ENCODE results near the gene HTR3C.

HTR3C gene

DNA sequence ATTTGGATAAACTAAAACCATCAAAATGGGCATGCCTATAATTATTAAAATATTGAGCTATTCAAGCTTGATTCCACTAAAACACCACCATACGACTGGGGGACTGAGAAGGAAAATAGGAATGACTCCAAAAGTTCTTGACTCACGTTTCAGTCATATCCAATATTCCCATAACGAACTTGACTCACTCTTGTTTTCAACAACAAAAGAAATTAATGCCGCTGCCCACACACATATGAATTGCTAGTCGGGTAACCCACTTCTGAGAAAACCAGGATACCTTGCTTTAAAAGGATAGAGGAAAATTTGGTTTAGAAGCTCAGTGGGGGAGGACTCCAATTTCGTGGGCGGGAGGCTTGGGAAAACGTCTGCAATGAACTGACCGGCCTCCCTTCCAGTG, 5.2 kb downstream of the HTR3C start:
- Histone ChIP-seq H3K4me2 (ENCODE audit: low read length) (no peak overlapping the region), H3K4me1 (ENCODE audit: insufficient read depth, low read length, severe bottlenecking) (no peaks in the 10 kb centered on the region), H3K4me3 (ENCODE audit: low read depth, low read length, poor library complexity, severe bottlenecking) (no peak overlapping the region), H3K36me3 (ENCODE audit: insufficient read depth, low read length) (no peaks in the 10 kb centered on the region), H3K27me3 (ENCODE audit: insufficient read depth, low read length) (peaks cover 4% of the 10 kb centered on the region; the same call in 1 of the 2 replicates), H3K9ac (ENCODE audit: low read length) (no peak overlapping the region), H3K79me2 (ENCODE audit: insufficient read depth, low read length) (no peaks in the 10 kb centered on the region), H3K9me2 (ENCODE audit: low read depth, low read length) (no peaks in the 10 kb centered on the region), H3K27ac (ENCODE audit: low read depth, low read length, poor library complexity, severe bottlenecking) (no peak overlapping the region), H4K20me1 (ENCODE audit: insufficient read depth, low read length) (no peaks in the 10 kb centered on the region), H2AFZ (ENCODE audit: low read length) (no peak overlapping the region), H3F3A (ENCODE audit: insufficient read depth, low read length) (no peaks in the 10 kb centered on the region), H3K9me3 (ENCODE audit: low read length) (no peaks in the 10 kb centered on the region)
- no peak for TF ChIP-seq EZH2 (IDR thresholded peaks at IDR 0.05; ENCODE audit: borderline replicate concordance, low read length)
- TF ChIP-seq, protein P1, sequence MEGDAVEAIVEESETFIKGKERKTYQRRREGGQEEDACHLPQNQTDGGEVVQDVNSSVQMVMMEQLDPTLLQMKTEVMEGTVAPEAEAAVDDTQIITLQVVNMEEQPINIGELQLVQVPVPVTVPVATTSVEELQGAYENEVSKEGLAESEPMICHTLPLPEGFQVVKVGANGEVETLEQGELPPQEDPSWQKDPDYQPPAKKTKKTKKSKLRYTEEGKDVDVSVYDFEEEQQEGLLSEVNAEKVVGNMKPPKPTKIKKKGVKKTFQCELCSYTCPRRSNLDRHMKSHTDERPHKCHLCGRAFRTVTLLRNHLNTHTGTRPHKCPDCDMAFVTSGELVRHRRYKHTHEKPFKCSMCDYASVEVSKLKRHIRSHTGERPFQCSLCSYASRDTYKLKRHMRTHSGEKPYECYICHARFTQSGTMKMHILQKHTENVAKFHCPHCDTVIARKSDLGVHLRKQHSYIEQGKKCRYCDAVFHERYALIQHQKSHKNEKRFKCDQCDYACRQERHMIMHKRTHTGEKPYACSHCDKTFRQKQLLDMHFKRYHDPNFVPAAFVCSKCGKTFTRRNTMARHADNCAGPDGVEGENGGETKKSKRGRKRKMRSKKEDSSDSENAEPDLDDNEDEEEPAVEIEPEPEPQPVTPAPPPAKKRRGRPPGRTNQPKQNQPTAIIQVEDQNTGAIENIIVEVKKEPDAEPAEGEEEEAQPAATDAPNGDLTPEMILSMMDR (IDR thresholded peaks at IDR 0.05; ENCODE audit: low read length): no peak

DNA sequence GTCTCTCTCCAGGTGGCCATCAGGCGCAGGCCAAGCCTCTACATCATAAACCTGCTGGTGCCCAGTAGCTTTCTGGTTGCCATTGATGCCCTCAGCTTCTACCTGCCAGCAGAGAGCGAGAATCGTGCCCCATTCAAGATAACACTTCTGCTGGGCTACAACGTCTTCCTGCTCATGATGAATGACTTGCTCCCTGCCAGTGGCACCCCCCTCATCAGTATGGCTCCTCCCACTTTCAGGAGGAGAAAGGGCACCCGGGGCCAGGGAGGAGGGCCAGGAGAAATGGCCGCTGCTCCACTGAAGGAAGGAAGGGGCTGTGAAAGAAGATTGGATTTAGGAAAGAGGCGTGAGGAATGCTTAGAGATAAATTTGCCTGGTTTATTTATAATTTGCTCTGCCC, 6.6 kb downstream of the HTR3C start:
- H3K4me3 ChIP-seq (ENCODE audit: low read depth, low read length, poor library complexity, severe bottlenecking): no peak overlapping the region
- no peaks in the 10 kb centered on the region for H4K20me1 ChIP-seq (ENCODE audit: insufficient read depth, low read length)
- no peaks in the 10 kb centered on the region for H3K79me2 ChIP-seq (ENCODE audit: insufficient read depth, low read length)

DNA sequence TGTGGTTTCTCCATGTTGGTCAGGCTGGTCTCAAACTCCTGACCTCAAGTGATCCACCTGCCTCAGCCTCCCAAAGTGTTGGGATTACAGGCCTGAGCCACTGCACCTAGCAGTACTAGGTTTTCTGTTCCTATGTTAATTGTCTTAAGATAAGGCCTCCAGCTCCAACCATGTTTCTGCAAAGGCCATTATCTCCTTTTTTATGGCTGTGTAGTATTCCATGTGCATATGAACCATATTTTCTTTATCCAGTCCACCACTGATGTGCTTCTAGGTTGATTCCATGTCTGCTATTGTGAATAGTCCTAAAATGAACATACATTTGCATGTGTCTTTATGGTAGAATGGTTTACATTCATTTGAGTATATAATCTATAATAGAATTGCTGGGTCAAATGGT, 9.8 kb downstream of the HTR3C start:
- Histone ChIP-seq H3K27me3 (ENCODE audit: insufficient read depth, low read length) (peaks cover 4% of the 10 kb centered on the region; the same call in 1 of the 2 replicates), H4K20me1 (ENCODE audit: insufficient read depth, low read length) (no peaks in the 10 kb centered on the region), H3K4me2 (ENCODE audit: low read length) (no peak overlapping the region), H2AFZ (ENCODE audit: low read length) (no peak overlapping the region), H3K4me1 (ENCODE audit: insufficient read depth, low read length, severe bottlenecking) (no peaks in the 10 kb centered on the region), H3K9me3 (ENCODE audit: low read length) (no peaks in the 10 kb centered on the region), H3K9ac (ENCODE audit: low read length) (no peak overlapping the region), H3K36me3 (ENCODE audit: insufficient read depth, low read length) (no peaks in the 10 kb centered on the region), H3K79me2 (ENCODE audit: insufficient read depth, low read length) (no peaks in the 10 kb centered on the region), H3K9me2 (ENCODE audit: low read depth, low read length) (no peaks in the 10 kb centered on the region), H3K27ac (ENCODE audit: low read depth, low read length, poor library complexity, severe bottlenecking) (no peak overlapping the region), H3F3A (ENCODE audit: insufficient read depth, low read length) (no peaks in the 10 kb centered on the region), H3K4me3 (ENCODE audit: low read depth, low read length, poor library complexity, severe bottlenecking) (no peak overlapping the region)
- TF ChIP-seq EZH2 (IDR thresholded peaks at IDR 0.05; ENCODE audit: borderline replicate concordance, low read length): no peak

More for the DNA sequence above, 6.6 kb downstream of the HTR3C start:
- Histone ChIP-seq H3K4me2 (ENCODE audit: low read length) (no peak overlapping the region), H3F3A (ENCODE audit: insufficient read depth, low read length) (no peaks in the 10 kb centered on the region), H3K9me3 (ENCODE audit: low read length) (no peaks in the 10 kb centered on the region), H3K9ac (ENCODE audit: low read length) (no peak overlapping the region), H3K9me2 (ENCODE audit: low read depth, low read length) (no peaks in the 10 kb centered on the region), H2AFZ (ENCODE audit: low read length) (no peak overlapping the region), H3K36me3 (ENCODE audit: insufficient read depth, low read length) (no peaks in the 10 kb centered on the region), H3K27ac (ENCODE audit: low read depth, low read length, poor library complexity, severe bottlenecking) (no peak overlapping the region), H3K27me3 (ENCODE audit: insufficient read depth, low read length) (peaks cover 4% of the 10 kb centered on the region; the same call in 1 of the 2 replicates), H3K4me1 (ENCODE audit: insufficient read depth, low read length, severe bottlenecking) (no peaks in the 10 kb centered on the region)
- TF ChIP-seq, protein P1 (IDR thresholded peaks at IDR 0.05; ENCODE audit: low read length): no peak
- TF ChIP-seq EZH2 (IDR thresholded peaks at IDR 0.05; ENCODE audit: borderline replicate concordance, low read length): no peak

DNA sequence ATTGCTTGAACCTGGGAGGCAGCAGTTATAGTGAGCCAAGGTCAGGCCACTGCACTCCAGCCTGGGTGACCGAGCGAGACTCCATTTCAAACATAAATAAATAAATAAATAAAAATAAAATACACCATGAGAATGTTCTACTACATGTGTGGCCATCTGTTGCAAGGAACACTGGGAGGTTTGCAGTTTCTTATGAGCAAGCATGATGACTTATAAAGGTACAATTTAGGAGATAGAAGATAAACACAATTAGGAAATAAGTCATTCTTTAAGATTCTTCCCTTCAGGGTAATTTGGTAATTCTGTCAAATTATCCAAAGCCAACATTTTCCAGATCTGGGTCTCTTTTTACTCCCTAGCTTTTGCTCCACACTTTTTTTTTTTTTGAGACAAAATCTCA, 13.4 kb downstream of the HTR3C start:
- no peak overlapping the region for H2AFZ ChIP-seq (ENCODE audit: low read length)
- H3F3A ChIP-seq (ENCODE audit: insufficient read depth, low read length): no peaks in the 10 kb centered on the region
- H3K9me3 ChIP-seq (ENCODE audit: low read length): peaks cover 13% of the 10 kb centered on the region; the same call in 1 of the 2 replicates
- no peaks in the 10 kb centered on the region for H3K4me1 ChIP-seq (ENCODE audit: insufficient read depth, low read length, severe bottlenecking)
- no peaks in the 10 kb centered on the region for H4K20me1 ChIP-seq (ENCODE audit: insufficient read depth, low read length)
- no peak overlapping the region for H3K27ac ChIP-seq (ENCODE audit: low read depth, low read length, poor library complexity, severe bottlenecking)
- H3K4me3 ChIP-seq (ENCODE audit: low read depth, low read length, poor library complexity, severe bottlenecking): no peak overlapping the region
- no peaks in the 10 kb centered on the region; the same call in 1 of the 2 replicates for H3K27me3 ChIP-seq (ENCODE audit: insufficient read depth, low read length)
- H3K36me3 ChIP-seq (ENCODE audit: insufficient read depth, low read length): no peaks in the 10 kb centered on the region
- H3K9ac ChIP-seq (ENCODE audit: low read length): no peak overlapping the region
- no peaks in the 10 kb centered on the region for H3K9me2 ChIP-seq (ENCODE audit: low read depth, low read length)
- no peaks in the 10 kb centered on the region for H3K79me2 ChIP-seq (ENCODE audit: insufficient read depth, low read length)
- H3K4me2 ChIP-seq (ENCODE audit: low read length): no peak overlapping the region
- TF ChIP-seq, protein P1 (IDR thresholded peaks at IDR 0.05; ENCODE audit: low read length): no peak
- no peak for TF ChIP-seq EZH2 (IDR thresholded peaks at IDR 0.05; ENCODE audit: borderline replicate concordance, low read length)

All from OCI-LY1 (cell line).